ENCODE measurements around the gene PYGO2. TPM values are rescaled to one million over a fixed set of nuclear protein-coding genes. Genes with fewer than 3 reads are reported as not detected.
A peak's percentile ranks its signal among the peaks of the same experiment; 100 is the strongest.

The PYGO2 gene
- total RNA-seq, 1 donor from 2014 or later = 29.2 TPM

GRCh38 chr1:155005076-155006011, 43.8 kb upstream of the PYGO2 start:
- peaks cover 2% of the 10 kb centered on the region for H3K36me3 Mint-ChIP-seq (ENCODE audit: unreplicated experiment)
- H3K9me3 Mint-ChIP-seq (ENCODE audit: unreplicated experiment) = no peaks in the 10 kb centered on the region
- no peak for TF ChIP-seq CTCF (IDR thresholded peaks at IDR 0.05)
- no peaks in the 10 kb centered on the region for H3K27me3 Mint-ChIP-seq (ENCODE audit: unreplicated experiment)
- H3K4me3 Mint-ChIP-seq (ENCODE audit: unreplicated experiment) = no peak overlapping the region
- DNase-seq (ENCODE audit: extremely low spot score, unreplicated experiment) = no peak
- H3K4me1 Mint-ChIP-seq (ENCODE audit: unreplicated experiment) = peaks cover 24% of the 10 kb centered on the region
- peak overlapping the region; percentile 63 for H3K27ac Mint-ChIP-seq (ENCODE audit: unreplicated experiment)

- TF ChIP-seq CTCF (IDR thresholded peaks at IDR 0.05) = no peak
- H3K27me3 Mint-ChIP-seq (ENCODE audit: unreplicated experiment) = no peaks in the 10 kb centered on the region
- no peaks in the 10 kb centered on the region for H3K9me3 Mint-ChIP-seq (ENCODE audit: unreplicated experiment)
- no peaks in the 10 kb centered on the region for H3K36me3 Mint-ChIP-seq (ENCODE audit: unreplicated experiment)
- H3K4me3 Mint-ChIP-seq (ENCODE audit: unreplicated experiment) = peak overlapping the region; percentile 91
- peak overlapping the region; percentile 96 for H3K27ac Mint-ChIP-seq (ENCODE audit: unreplicated experiment)
- no peak for DNase-seq (ENCODE audit: extremely low spot score, unreplicated experiment)
- H3K4me1 Mint-ChIP-seq (ENCODE audit: unreplicated experiment) = peaks cover 28% of the 10 kb centered on the region
These were observed 42.9 kb upstream of the PYGO2 start for GRCh38 chr1:155004352-155005075.

GRCh38 chr1:155003766-155004351, 42.3 kb upstream of the PYGO2 start:
- TF ChIP-seq CTCF (IDR thresholded peaks at IDR 0.05) = no peak
- Mint-ChIP-seq H3K9me3 (ENCODE audit: unreplicated experiment) (no peaks in the 10 kb centered on the region), H3K27me3 (ENCODE audit: unreplicated experiment) (no peaks in the 10 kb centered on the region), H3K4me1 (ENCODE audit: unreplicated experiment) (peaks cover 32% of the 10 kb centered on the region), H3K27ac (ENCODE audit: unreplicated experiment) (peak overlapping the region; percentile 96), H3K36me3 (ENCODE audit: unreplicated experiment) (no peaks in the 10 kb centered on the region), H3K4me3 (ENCODE audit: unreplicated experiment) (peak overlapping the region; percentile 91)
- DNase-seq (ENCODE audit: extremely low spot score, unreplicated experiment) = no peak

GRCh38 chr1:155003227-155003765, 41.7 kb upstream of the PYGO2 start:
- peak overlapping the region; percentile 91 for H3K4me3 Mint-ChIP-seq (ENCODE audit: unreplicated experiment)
- H3K9me3 Mint-ChIP-seq (ENCODE audit: unreplicated experiment) = no peaks in the 10 kb centered on the region
- no peaks in the 10 kb centered on the region for H3K27me3 Mint-ChIP-seq (ENCODE audit: unreplicated experiment)
- H3K4me1 Mint-ChIP-seq (ENCODE audit: unreplicated experiment) = peaks cover 34% of the 10 kb centered on the region
- no peak for TF ChIP-seq CTCF (IDR thresholded peaks at IDR 0.05)
- H3K27ac Mint-ChIP-seq (ENCODE audit: unreplicated experiment) = peak overlapping the region; percentile 96
- no peak for DNase-seq (ENCODE audit: extremely low spot score, unreplicated experiment)
- H3K36me3 Mint-ChIP-seq (ENCODE audit: unreplicated experiment) = no peaks in the 10 kb centered on the region
